Stimulated activated CD8-positive, alpha-beta memory T cell treated with anti-CD3 and anti-CD28 coated beads, Interleukin-15, amount 100 ng/mL, for 4 hours (primary cell): ENCODE measurements around the gene VMAC.
A peak's percentile ranks its signal among the peaks of the same experiment; 100 is the strongest.
"Not testable (repeated sequence)": the region's sequence is repeated elsewhere in the genome, so short reads cannot be mapped to it uniquely, and the experiment has no call there.

ENCODE experiments used
- DNase-seq, 2 donors: peaks; one replicate each; pipeline ENCODE4 v3.0.0-alpha.2; 2020; ENCODE audit warnings: low read depth in 2 of 2

The VMAC gene, protein sequence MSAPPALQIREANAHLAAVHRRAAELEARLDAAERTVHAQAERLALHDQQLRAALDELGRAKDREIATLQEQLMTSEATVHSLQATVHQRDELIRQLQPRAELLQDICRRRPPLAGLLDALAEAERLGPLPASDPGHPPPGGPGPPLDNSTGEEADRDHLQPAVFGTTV

DNA sequence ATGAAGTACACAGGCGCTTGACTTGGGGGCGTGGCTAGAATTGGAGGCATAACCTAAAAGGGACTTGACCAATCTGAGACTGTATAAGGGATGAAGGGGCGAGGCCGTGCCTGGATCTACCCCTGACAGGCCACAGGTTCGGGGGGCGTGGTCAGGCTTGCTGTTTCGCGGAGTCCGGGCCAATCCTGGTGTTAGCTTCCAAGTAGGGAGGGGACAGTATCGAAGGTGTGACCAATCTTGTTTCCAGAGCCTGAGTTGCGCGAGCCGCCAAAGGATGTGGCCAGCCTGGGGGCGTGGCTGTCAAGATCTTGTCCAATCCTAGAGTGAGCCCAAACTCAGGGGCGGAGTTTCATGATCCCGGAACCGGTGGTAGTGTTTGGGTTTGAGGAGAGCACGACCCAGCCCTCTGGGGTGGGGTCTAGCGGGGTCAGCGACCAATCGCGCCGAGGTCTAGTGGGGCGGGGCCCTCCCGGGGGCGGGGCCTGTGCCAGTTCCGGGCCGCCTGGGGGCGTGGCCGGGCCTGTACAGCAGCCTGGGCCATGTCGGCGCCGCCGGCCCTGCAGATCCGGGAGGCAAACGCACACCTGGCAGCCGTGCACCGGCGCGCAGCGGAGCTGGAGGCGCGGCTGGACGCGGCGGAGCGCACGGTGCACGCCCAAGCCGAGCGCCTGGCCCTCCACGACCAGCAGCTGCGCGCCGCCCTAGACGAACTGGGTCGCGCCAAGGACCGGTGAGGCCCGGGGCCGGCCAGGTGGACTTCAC, at the start of gene VMAC:
Gene VMAC, plus strand, starts transcription at position 521 of the 762 bp plus-strand sequence. Its CDS starts 19 bp downstream, at position 540.
- peak; percentile 99 to 100 for DNase-seq

DNA sequence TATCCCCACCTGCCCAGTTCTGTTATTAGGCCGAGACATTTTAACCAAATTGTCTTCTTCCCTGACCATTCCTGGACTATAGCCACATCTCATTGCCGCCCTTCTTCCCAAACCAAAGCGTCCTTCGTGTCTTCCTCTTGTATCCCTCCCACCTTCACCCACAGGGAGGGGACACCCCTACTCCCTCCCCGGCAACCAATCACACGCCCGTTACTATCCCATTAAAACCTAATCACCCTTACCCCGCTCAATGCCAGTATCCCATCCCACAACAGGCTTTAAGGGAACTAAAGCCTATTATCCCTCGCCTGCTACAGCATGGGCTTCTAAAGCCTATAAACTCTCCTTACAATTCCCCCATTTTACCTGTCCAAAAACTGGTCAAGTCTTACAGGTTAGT, 49.5 kb upstream of the VMAC start:
- DNase-seq: not testable (repeated sequence)

DNA sequence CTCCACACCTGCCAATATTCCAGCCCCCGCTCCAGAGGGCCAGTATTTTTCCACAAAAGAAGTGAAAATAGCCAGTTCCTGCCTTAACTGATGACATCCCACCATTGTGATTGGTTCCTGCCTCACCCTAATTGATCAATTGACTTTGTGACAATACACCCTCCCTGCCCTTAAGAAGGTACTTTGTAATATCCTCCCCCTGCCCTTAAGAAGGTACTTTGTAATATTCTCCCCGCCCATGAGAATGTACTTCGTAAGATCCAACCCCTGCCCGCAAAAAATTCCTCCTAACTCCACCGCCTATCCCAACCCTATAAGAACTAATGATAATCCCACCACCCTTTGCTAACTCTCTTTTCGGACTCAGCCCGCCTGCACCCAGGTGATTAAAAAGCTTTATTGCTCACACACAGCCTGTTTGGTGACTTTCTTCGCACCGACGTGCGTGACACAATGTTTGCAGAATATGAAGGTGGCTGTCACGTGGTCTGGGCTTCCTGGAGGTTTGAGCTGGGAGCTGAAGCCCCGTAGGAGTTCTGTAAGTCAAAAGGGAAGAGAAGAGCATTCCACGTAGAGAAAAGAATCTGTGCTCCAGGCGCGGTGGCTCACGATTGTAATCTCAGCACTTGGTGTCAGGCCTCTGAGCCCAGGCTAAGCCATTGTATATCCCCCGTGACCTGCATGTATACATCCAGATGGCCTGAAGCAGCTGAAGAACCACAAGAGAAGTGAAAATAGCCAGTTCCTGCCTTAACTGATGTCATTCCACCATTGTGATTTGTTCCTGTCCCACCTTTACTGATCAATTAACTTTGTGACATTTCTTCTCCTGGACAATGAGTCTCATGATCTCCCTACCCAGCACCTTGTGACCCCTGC, 47.2 kb upstream of the VMAC start:
- no peak for DNase-seq

DNA sequence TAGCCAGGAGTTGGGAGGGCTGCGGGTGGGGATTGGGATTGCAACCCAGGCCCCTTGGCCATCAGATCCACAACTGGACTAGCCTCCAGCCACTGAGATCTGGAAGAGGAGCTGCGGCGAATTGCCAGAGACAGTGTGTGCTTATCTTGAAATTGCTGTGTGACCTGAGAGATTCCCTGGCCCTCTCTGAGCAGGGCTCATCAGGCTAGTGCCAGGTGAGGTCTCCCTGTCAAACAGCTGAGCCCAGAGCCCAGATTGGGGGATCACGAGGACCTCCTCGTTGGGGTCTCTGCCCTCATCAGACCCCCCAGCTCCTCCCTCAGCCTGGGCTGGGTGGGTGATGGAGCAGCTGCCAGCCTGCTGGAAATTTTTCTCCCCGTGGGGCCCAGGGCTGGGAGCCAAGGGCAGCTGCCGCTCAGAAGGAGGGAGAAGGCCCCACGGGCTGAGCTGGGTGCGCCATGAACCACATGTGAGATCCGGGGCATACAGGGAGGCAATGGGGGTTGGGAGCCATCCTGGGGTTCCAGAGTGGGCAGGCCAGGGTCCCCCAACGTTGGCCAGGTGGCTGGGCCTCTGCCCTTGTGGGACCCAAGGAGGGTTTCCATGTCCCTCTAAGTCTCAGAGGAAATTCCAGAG, 41.5 kb upstream of the VMAC start:
- DNase-seq: no peak

DNA sequence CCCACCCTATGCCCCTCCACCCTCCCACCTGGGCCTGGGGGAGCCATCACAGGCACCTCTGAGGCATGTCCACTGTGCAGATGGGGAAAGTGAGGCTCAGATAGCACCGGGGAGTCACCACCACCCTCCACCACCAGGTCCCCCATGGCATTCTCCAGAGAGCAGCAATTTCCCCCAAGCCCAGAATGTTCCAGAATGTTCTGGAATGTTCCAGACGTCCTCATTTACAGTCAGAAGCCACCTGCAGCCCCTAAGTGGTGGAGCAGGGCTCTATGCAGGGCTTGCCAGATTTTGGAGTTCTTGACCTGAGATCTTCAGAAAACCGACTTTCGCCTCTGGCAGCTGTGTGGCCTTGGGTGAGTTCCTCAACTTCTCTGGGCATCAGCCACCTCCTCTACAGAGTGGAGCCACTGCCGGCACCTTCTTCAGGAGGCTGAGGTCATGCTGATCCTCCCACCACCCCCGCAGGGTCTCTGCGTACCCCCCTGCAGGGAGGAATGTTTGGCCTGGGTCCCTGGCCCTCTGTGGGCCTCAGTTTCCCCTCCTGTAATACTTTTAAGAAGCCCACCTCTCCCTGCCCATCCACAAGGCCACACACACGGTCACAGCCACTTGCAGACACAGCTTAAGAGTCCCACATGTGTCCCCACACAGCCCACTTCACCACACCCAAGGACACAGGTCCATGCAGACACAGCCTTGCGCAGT, 40.5 kb upstream of the VMAC start:
- no peak for DNase-seq

DNA sequence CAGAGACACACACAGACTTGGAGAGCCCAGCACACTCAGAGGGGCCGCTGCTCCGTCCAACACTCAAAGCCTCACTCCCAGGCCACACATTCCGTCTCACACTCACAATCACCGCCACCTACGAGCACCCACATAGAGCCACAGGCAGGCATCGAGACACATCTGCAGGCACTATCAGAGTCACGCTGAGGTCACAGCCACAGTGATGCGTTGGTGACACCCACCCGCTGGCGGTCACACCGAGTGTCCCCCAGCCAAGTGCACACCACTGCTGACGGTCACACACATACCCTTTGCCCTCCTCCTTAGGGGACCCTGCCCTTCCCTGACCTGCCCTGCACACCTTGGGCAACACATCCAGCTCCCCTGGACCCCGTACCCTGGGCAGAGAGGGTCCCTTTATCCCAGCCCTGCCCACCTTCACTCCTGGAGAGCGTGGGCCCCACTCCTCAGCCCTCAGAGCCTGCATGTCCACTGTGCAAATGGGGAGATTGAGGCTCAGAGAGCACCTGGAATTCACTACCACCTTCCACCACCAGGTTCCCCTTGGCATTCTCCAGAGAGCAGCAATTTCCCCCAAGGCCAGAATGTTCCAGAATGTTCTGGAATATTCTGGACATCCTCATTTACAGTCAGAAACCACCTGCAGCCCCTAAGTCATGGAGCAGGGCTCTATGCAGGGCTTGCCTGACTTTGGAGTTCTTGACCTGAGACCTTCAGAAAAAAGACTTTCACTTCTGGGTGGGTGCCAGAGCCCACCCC, 39.8 kb upstream of the VMAC start:
- DNase-seq: no peak

DNA sequence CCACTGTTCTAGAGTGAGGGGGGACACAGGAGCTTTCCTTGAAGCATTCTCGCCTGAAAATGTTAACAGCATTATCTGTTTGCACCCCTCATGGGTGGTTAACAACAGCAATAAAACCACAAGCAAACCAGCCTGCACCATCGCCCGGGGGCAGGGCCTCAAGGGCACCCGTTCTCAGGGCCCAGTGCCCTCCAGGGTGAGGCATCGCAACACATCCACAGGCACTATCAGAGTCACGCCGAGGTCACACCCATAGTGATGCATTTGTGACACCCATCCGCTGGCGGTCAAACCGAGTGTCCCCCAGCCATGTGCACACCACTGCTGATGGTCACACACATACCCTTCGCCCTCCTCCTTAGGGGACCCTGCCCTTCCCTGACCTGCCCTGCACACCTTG, 38.9 kb upstream of the VMAC start:
- peak in 1 of 2 donors; percentile 9 for DNase-seq

DNA sequence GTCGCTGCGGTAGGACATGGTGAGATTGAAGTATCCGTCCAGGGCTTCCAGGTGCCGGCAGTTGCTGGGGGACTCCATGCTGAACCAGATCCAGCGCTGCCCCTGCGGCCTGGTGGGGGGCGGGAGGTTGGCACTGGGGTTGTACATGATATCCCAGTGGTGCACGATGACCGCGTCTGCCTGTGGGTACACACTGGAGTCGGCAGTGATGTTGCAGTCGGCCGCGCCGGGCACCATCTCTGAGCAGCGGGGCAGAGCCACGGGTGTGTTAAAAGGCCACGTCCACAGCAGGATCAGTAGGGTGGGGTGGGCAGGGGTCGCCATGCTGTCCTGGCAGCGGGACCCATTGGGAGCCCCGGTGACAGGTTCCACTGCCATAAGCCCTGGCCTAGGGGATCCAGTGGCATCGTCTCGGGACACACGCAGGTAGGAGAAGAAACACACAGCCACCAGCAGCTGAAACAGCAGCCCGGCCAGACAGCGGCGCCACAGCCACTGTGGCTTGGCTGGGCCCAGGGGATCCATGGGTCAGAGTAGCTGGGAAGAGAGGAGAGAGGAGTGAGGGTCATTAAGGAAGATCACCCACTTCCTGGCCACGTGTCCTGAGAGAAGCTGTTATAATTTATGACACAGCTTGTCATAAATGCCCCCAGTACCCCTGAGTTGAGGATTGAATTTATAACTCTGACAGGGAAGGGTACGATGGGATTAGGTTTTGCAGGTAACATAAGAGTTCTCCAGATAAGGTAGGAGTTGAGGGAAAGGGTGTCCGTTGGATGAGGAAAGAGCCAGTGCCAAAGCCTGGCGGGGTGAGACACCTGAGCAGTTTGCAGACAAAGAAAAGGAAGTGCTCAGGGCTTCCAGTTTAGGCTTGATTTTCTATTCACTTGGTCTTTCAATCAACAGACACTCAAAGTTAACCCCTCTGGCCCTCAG, 37.2 kb upstream of the VMAC start:
- no peak for DNase-seq

DNA sequence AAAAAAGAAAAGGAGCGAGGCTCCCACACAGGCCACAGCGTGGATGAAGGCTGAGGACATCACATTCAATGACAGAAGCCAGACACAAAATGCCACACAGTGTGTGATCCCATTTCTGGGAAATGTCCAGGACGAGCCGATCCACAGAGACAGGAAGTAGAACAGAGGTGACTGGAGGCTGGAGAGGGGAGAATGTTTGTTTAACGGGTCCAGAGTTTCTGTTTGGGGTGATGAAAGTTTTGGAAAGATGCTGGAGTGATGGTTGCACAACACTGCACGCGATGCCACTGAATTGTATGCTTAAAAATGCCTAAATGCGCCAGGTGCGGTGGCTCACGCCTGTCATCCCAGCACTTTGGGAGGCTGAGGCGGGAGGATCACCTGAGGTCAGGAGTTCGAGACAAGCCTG, 33.7 kb upstream of the VMAC start:
- no peak for DNase-seq

DNA sequence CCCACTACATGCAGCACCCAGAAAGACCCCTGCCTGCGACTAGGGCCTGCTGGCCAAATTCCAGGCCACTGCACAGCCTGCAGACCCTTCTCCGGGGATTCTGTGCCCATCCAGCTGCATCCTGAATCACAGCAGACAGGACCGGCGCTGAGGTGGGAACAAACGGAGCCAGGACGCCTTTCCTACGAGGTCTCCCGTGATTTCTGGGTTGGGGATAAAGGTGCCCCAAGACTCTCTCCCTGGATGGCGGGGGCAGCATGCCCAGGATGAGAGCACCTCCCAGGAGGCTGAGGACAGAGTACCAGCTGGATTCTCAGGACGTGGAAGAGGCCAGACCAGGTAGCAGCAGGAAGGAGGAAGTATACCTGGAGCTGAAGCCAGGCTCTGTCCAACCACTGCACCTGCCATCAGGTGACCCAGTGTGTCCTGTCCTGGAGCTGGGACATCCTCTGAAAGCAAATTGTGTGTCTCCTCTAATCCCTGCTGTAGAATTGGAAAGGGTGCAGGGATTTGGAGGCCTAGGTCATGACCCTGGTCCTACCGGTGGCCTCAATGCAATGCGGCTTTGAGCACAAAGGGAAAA, 31.0 kb upstream of the VMAC start:
- no peak for DNase-seq

DNA sequence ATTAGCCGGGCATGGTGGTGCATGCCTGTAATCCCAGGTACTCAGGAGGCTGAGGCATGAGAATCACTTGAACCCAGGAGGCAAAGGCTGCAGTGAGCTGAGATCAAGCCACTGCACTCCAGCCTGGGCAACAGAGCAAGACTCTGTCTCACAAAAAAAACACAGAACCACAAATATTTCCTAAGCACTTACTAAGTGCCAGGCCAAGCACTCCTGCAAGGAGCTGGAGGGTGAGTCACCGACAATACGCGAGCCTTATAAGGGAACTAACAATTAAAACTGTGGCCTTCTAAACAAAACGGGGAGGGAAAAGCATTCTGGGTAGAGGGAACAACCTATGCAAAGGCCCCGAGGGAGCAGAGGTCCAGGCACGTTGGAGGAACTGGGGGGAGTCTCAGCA, 30.2 kb upstream of the VMAC start:
- DNase-seq: not testable (repeated sequence)

DNA sequence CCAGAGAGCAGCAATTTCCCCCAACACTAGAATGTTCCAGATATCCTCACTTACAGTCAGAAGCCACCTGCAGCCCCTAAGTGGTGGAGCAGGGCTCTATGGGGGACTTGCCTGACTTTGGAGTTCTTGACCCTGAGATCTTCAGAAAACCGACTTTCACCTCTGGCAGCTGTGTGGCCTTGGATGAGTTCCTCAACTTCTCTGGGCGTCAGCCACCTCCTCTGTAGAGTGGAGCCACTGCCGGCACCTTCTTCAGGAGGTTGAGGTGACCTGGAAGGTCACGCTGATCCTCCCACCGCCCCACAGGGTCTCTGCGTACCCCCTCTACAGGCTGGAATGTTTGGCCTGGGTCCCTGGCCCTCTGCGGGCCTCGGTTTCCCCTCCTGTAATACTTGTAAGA, 27.2 kb upstream of the VMAC start:
- DNase-seq: no peak

DNA sequence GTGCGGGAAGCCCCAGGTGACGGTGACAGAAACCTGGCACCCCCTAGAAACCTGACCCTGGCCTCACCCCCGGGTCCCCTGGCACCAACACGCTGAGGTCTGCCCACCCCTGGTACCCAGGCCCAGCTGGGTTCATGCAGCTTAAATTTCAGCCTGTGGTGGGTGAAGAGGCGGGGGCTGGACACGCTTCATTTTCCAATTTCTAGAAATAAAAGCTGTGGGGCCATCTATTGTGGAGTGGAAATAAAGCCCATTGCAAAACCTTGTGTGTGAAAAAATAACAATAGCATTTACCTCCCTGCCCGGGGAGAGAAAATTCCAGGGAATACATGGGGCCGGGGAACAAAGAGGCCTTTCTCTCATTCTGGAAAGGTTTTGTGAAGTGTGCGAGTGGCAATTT, 26.8 kb upstream of the VMAC start:
- no peak for DNase-seq

DNA sequence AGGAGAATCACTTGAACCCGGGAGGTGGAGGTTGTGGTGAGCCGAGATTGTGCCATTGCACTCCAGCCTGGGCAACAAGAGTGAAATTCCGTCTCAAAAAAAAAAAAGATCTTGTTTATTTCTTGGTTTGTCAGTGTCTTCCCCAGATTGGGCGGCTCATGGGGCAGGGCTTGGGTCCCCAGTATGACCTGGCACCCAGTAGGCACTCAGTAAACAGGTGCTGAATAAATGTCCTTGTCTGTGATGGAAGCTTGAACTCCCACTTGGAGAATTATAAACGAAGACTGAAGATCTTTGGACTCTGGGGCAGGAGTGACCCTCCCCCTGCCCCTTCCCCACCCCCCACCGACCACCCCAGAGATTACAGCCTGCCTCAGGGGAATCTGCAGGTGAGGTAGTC, 24.5 kb upstream of the VMAC start:
- no peak for DNase-seq

DNA sequence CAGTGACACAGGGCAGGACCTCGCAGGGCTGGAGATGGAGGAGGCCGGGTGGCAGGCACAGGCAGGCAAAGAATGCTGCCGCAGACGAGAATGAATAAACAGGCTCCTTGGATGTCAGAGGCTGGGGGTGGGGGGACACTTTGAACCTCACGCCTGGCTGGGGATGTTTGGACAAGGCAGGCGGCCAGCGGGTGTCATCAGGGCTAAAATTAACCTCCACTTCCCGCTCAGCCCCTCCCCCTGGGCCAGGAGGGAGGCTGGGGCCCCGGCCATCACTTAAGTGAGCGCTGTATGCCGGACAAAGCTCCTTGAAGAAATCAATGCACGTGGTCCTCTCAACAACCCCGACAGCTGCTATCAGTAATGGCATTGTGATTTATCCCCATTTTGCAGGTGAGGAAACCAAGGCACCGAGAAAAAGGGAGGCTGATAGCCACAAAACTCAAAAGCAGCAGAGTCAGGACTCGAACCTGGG, 24.0 kb upstream of the VMAC start:
- DNase-seq: no peak

DNA sequence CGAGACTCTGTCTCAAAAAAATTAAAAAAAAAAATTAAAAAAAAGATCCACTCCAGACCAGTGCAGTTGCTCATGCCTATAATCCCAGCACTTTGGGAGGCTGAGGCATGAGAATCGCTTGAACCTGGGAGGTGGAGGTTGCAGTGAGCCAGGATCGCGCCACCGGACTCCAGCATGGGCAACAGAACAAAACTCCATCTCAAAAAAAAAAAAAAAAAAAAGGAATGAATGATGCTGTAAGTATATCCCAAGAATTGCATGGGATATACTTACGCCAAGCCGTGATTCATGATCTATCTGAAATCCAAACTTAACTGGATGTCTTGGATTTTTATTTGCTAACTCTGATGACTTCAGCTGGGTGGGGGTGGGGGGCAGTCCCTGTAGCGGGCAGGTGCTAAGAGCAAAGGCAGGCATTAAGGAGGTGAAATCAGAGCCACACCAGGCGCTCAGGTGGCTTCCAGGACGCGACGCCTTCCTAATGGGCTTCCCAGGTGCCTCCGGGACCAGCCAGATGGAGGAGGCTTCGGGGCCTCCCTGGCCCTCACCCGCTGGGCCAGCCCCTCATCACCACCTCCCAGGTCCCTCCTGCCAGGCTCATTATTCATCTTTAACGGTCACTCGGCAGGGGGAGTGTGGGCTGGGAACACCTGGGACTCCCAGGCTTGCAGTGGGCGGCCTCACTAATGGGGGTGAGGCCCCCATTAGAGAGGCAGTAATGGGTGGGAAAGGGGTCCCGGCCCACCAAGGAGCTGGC, 23.0 kb upstream of the VMAC start:
- DNase-seq: no peak

DNA sequence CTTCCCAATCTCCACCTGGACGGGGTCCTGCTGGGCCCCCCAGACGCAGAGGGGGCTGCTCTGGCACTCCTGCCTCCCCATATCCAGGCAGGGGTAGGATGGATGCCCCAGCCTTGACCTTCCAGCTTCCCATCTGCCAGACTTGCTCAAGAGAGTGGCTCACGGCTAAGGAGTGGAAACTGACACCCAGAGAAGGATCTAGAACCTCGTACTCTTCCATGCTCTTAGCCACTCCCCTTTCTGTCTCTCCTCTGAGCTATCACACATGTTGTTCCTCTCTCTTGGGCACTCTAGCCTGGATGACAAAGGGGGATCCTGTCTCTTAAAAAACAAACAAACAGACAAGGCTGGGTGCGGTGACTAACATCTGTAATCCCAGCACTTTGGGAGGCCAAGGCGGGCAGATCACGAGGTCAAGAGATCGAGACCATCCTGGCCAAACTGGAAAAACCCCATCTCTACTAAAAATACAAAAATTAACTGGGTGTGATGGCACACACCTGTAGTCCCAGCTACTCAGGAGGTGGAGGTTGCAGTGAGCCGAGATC, 22.2 kb upstream of the VMAC start:
- DNase-seq: no peak
